Astrocyte (in vitro differentiated cells and primary cell): ENCODE data around the gene ZNF518A.

Experiments used
- EZH2 ChIP-seq: IDR thresholded peaks from 2 replicates; pipeline ENCODE4 v1.6.1; 2012; ENCODE audit warnings: mild to moderate bottlenecking, low read length, inconsistent platforms; ENCODE audit not compliant: insufficient read depth
- TF ChIP-seq, protein P1 (sequence below): IDR thresholded peaks from 2 replicates; pipeline ENCODE4 v1.5.1; 2011; ENCODE audit warnings: low read depth, mild to moderate bottlenecking, inconsistent platforms, low read length, moderate library complexity; ENCODE audit not compliant: insufficient read depth

DNA sequence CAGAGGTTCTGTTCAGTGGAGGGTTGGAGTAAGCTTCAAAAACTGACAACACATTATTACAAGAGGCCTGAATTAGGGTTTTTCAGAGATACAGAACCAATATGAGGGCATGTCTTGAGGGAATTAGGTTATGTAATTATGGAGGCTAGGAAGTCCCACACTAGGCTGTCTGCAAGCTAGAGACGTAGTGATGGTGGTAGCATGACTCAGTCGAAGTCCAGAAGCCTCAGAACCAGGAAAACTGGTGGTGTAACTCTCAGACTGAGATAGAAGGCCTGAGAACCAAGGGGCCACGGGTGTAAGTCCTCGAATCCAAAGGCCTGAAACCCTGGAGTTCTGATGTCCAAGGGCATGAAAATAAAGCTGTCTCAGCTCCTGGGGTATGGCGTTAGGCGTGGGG lies 35.6 kb downstream of the ZNF518A start:
- TF ChIP-seq EZH2: no peak
- TF ChIP-seq, protein P1, sequence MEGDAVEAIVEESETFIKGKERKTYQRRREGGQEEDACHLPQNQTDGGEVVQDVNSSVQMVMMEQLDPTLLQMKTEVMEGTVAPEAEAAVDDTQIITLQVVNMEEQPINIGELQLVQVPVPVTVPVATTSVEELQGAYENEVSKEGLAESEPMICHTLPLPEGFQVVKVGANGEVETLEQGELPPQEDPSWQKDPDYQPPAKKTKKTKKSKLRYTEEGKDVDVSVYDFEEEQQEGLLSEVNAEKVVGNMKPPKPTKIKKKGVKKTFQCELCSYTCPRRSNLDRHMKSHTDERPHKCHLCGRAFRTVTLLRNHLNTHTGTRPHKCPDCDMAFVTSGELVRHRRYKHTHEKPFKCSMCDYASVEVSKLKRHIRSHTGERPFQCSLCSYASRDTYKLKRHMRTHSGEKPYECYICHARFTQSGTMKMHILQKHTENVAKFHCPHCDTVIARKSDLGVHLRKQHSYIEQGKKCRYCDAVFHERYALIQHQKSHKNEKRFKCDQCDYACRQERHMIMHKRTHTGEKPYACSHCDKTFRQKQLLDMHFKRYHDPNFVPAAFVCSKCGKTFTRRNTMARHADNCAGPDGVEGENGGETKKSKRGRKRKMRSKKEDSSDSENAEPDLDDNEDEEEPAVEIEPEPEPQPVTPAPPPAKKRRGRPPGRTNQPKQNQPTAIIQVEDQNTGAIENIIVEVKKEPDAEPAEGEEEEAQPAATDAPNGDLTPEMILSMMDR: no peak
